VCaP (cell line): ENCODE data around the gene PRICKLE2.

ENCODE experiments used
- H3K27ac ChIP-seq: fragments of 450-650 bp; 2 replicates; pipeline ENCODE4 v1.5.1; 2017
- TF ChIP-seq, protein P1 (sequence below): fragments of 450-650 bp; conservative IDR thresholded peaks from 2 replicates; pipeline ENCODE4 v1.5.1; 2017; ENCODE audit warnings: mild to moderate bottlenecking, moderate library complexity

PRICKLE2 gene

DNA sequence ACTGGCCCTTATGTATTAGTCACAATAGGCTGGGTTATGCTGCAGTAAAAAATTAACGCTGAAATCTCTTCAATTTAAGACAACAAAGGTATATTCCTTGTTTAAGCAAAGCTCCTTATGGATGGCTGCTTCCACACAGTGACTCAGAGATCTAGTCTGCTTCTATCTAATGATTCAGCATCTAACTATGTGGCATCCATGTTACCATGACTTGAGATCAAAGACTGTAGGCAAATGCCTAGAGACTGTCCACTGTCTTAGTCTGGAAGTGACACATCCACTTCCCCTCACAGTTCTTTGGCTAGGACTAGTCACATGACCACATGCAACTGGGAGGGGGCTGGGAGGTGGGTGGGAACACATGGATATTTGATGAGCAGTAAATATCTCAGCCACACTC lies 140.6 kb downstream of the PRICKLE2 start:
- TF ChIP-seq, protein P1, sequence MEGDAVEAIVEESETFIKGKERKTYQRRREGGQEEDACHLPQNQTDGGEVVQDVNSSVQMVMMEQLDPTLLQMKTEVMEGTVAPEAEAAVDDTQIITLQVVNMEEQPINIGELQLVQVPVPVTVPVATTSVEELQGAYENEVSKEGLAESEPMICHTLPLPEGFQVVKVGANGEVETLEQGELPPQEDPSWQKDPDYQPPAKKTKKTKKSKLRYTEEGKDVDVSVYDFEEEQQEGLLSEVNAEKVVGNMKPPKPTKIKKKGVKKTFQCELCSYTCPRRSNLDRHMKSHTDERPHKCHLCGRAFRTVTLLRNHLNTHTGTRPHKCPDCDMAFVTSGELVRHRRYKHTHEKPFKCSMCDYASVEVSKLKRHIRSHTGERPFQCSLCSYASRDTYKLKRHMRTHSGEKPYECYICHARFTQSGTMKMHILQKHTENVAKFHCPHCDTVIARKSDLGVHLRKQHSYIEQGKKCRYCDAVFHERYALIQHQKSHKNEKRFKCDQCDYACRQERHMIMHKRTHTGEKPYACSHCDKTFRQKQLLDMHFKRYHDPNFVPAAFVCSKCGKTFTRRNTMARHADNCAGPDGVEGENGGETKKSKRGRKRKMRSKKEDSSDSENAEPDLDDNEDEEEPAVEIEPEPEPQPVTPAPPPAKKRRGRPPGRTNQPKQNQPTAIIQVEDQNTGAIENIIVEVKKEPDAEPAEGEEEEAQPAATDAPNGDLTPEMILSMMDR, result no peak
- H3K27ac ChIP-seq, result no peak overlapping the region

DNA sequence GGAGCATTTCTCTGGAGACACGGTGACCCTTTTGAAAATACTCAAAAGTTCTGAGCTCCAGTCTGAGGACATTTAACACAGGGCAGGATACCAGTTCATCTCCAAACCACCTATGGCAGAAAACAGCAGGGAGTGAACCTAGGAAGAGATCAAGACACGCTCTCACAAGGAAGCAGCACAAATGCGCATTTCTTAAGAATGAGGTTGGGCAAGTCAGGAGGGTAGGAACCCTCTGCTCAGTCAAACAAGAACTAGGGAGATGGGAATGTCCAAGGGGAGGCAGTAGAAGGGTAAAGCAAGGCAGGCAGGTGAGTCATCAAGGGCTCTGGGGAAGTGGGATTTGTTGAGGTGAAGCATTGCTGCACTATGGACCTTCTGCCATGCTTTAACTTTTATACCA lies 141.7 kb downstream of the PRICKLE2 start:
- H3K27ac ChIP-seq, result no peak overlapping the region
- TF ChIP-seq, protein P1, result no peak

DNA sequence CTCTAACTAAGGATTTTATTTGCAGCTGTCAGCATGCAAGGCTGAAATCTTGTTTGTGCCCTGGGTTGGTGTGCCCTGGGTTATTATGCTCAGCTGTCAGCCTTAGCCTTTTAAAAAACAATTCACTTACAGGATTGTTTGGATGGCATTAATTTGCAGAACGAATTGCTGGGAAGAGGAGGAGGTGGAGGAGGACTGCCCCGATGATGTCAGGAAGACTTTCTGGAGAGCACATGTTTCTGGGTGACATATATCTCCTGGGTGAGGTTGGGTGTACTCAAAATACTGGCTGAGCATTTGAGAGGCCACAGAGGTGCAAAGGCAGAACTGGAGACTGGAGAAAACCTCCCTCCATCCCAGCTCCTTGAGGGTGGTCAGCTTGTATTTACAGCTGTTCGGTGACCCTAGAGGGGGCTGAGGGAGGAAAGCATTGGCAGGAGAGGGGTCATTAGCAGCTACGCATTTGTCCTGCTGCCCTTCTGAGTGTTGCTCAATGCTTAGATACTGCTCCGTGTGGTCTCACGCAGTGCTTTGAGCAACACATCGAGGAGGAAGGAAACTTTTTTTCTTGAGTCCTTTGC lies 142.2 kb downstream of the PRICKLE2 start:
- TF ChIP-seq, protein P1, result no peak
- H3K27ac ChIP-seq, result no peak overlapping the region

DNA sequence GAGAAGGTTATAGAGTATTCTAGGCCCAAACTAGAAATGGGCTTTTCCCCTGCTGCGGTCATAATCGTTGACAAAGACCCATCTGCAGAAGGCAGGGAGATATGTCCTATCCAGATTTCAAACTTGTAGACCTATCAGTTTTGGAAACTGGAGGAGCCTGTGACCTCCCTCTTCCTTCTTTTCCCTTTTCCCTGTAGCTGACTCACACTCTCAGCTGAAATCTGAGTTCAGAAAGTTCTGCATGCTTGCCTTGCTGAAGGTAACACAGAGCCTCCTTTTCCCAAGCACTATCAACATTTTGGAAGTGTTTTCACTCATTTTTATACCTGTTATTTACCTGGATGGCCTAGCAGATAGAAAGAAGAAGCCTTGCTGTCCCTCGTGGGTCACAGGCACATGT lies 142.9 kb downstream of the PRICKLE2 start:
- TF ChIP-seq, protein P1, result no peak
- no peak overlapping the region for H3K27ac ChIP-seq

DNA sequence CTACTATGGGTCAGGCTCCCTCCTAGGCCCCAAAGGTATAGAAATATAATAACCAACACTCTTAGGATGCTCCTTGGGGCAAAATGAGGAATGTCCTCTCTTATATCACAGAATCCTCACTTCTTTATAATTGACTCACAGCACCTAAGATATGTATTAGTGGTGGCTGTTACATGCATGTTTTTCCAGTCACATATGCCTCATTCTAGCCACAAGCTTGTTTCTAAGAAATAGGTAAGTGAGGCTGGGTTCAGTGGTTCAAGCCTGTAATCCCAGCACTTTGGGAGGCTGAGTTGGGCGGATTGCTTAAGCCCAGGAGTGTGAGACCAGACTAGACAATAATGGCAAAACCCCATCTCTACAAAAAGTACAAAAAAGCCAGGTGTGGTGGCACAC lies 144.0 kb downstream of the PRICKLE2 start:
- no peak overlapping the region for H3K27ac ChIP-seq
- TF ChIP-seq, protein P1, result no peak

DNA sequence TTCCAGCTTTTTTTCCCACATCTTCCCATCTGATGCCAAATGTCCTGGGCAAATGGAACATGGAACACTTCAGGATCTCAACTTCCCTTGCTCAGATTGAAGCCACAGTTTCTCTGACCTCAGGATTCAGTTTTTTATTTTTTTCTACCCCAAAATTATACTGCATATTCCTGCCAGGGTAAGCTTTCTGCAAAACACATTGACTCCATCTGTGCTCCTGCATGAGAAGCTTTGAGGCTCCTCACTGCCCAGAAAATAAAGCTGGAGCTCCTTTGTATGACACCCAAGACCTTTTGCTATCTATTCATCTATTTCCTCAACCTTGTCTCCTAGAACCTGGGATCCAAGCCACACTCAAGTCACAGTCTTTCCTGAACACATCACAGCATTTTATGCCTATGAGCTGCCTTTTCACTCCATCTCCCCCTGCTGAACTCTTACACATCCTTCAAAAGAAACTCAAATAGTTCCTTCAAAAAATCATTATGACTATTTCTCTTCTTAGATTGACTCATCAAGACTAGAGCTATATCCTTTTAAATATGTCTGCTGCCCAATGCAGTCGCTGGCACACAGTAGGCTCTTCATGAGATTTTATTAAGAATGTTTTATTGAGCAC lies 144.5 kb downstream of the PRICKLE2 start:
- TF ChIP-seq, protein P1, result no peak

DNA sequence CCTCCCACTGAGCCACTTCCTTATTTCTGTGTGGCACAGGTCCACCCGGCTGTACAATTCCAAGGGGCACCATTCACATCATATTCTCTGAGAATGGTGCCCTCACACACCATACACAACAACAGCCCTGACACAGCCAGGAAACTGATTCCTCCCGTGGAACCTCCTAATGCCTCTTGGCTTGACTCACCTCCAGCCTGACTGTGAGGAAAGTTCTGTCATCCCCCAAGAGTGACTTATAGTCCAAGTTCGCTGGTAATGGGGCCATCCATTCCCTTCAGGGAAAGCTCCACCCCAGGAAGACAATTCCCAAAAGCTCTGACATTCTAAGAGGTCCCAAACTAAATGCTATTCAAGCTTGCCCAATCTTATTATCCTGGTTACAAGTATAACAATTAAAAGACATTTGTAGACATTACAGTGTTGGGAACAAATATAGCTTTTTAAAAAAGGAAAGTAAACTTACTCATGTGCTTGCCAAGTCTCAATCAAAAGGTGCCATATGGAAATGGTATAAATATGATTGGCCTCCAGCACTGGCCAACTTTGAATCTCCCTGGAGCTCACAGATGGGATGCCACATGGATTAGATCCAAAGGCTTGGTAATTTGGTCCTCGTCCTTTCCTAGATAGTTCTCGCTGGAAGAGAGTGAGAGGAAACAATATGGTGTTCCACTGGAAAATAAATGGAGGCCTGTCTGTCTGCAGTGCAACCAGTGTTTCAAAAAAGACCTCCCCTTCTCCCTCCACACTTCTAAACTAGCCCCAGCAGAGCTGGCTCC lies 145.7 kb downstream of the PRICKLE2 start:
- H3K27ac ChIP-seq, result no peak overlapping the region
- TF ChIP-seq, protein P1, result no peak

More for the DNA sequence above, 144.5 kb downstream of the PRICKLE2 start:
- H3K27ac ChIP-seq, result no peak overlapping the region
